Body of pancreas (tissue), 4 donors: ENCODE data around the gene SLC2A3. TPM values are rescaled to one million over a fixed set of nuclear protein-coding genes. Genes with fewer than 3 reads are reported as not detected.
A peak's percentile ranks its signal among the peaks of the same experiment; 100 is the strongest.
"Not testable (repeated sequence)": the region's sequence is repeated elsewhere in the genome, so short reads cannot be mapped to it uniquely, and the experiment has no call there.

ENCODE experiments used
- ATAC-seq: fragments of 150-250 bp; one replicate; pipeline ENCODE4 v1.9.1; 2016
- DNase-seq, 4 donors: peaks; one replicate each; pipeline ENCODE4 v3.0.0-alpha.2; 2019
- H3K27ac ChIP-seq, 4 donors: fragments of 200-600 bp; sonication (generic); 1 replicate in 3 of 4; 2 replicates in 1 of 4; pipeline versions ENCODE4 v1.5.1 to v1.6.1; 2016 to 2019; ENCODE audit warnings: mild to moderate bottlenecking in 1 of 4, mixed read lengths in 1 of 4, moderate library complexity in 1 of 4
- H3K27me3 ChIP-seq, 2 donors: fragments of 200-600 bp; sonication (generic); one replicate each; pipeline ENCODE4 v1.6.0; 2016; ENCODE audit warnings: mild to moderate bottlenecking in 1 of 2
- H3K36me3 ChIP-seq, 2 donors: fragments of 200-600 bp; sonication (generic); replicated peaks in 1 of 2; 2 replicates each; pipeline ENCODE4 v1.5.1; 2016; ENCODE audit warnings: low read depth in 2 of 2; ENCODE audit not compliant: insufficient read depth in 1 of 2
- H3K4me1 ChIP-seq: fragments of 200-600 bp; sonication (generic); one replicate; pipeline ENCODE4 v1.6.0; 2016
- H3K4me3 ChIP-seq, 2 donors: fragments of 200-600 bp; sonication (generic); 1 replicate in 1 of 2; 2 replicates in 1 of 2; pipeline ENCODE4 v1.5.1; 2016 to 2019
- H3K9me3 ChIP-seq, 3 donors: fragments of 200-600 bp; sonication (generic); 1 replicate in 2 of 3; 2 replicates in 1 of 3; pipeline ENCODE4 v1.5.1; 2016
- CTCF ChIP-seq, 7 experiments: fragments of 450-650 bp in 4 of 7; fragments of 200-600 bp in 3 of 7; sonication (generic) in 3 of 7; IDR thresholded peaks; one replicate each; pipeline ENCODE4 v1.5.1; 2016 to 2019; ENCODE audit warnings: antibody characterized with exemption in 7 of 7
- POLR2A ChIP-seq, 3 donors: fragments of 450-650 bp; IDR thresholded peaks; one replicate each; pipeline ENCODE4 v1.6.1; 2016; ENCODE audit warnings: antibody characterized with exemption in 3 of 3, mild to moderate bottlenecking in 2 of 3
- WGBS, 2 donors: methylation state at CpG; one replicate each; pipeline ENCODE4 v1.1.5; 2017; 5-methylcytosine and 5-hydroxymethylcytosine counted together
- intact Hi-C: fragments of 100-400 bp; cut with DNase I; formaldehyde crosslinking; loops from one replicate; pipeline ENCODE4 v1.15.1; 2023
- total RNA-seq, 2 donors: library from RNA; depleted of rRNA; stranded (reverse); fragments of >200 nt; gene quantifications; one replicate each; pipeline ENCODE4 v1.1.0, GENCODE V29; 2016

Gene SLC2A3
- total RNA-seq, result 1 to 10 TPM; 6.6 to 9.6 TPM

- no peaks in the 10 kb centered on the region for H3K4me1 ChIP-seq
- H3K9me3 ChIP-seq, result no peaks in the 10 kb centered on the region
- intact Hi-C loops, result no loop called here
- ATAC-seq (peak; percentile 54), DNase-seq (peak in 3 of 4 donors; percentile 19 to 58 (median 20))
- peak in 2 of 3 donors; percentile 73 to 79 for TF ChIP-seq POLR2A (IDR thresholded peaks at IDR 0.05)
- TF ChIP-seq CTCF (IDR thresholded peaks at IDR 0.05), result no peak
- H3K27me3 ChIP-seq, result no peaks in the 10 kb centered on the region
- H3K27ac ChIP-seq, result peak within 1 kb of the TSS in 2 of 4 donors; percentile 13 to 68
- no peaks in the 10 kb centered on the region for H3K36me3 ChIP-seq
- WGBS, 2 donors, result 25 to 26% methylated on average over 14 to 15 of the region's 15 CpGs
- peak within 1 kb of the TSS in 1 of 2 donors; percentile 8 for H3K4me3 ChIP-seq
Observed at GRCh38 chr12:7935590-7936581, at the start of gene SLC2A3. Gene SLC2A3, minus strand, starts transcription at chr12:7936187. Its CDS starts 153 bp downstream, at chr12:7936034.

- Histone ChIP-seq H3K36me3 (no peaks in the 10 kb centered on the region), H3K4me1 (no peaks in the 10 kb centered on the region), H3K4me3 (no peak overlapping the region), H3K9me3 (no peaks in the 10 kb centered on the region), H3K27me3 (no peaks in the 10 kb centered on the region), H3K27ac (no peak overlapping the region)
- intact Hi-C loops, result no loop called here
- no peak for TF ChIP-seq CTCF (IDR thresholded peaks at IDR 0.05)
- TF ChIP-seq POLR2A (IDR thresholded peaks at IDR 0.05), result no peak
- ATAC-seq (no peak), DNase-seq (no peak)
- 66 to 84% methylated on average over 5 of the region's 5 CpGs for WGBS, 2 donors
Observed at GRCh38 chr12:7984900-7985299, 48.9 kb upstream of the SLC2A3 start.

GRCh38 chr12:7983460-7983859, 47.5 kb upstream of the SLC2A3 start:
- H3K4me1 ChIP-seq, H3K4me3 ChIP-seq, DNase-seq, H3K27ac ChIP-seq, H3K9me3 ChIP-seq, H3K36me3 ChIP-seq, ATAC-seq, intact Hi-C loops, H3K27me3 ChIP-seq: not testable (repeated sequence)
- WGBS, 2 donors, result 77 to 91% methylated on average over 1 of the region's 1 CpG

- H3K27ac ChIP-seq, H3K9me3 ChIP-seq, H3K36me3 ChIP-seq, H3K27me3 ChIP-seq, ATAC-seq, intact Hi-C loops, H3K4me3 ChIP-seq, H3K4me1 ChIP-seq, DNase-seq: not testable (repeated sequence)
- WGBS, 2 donors, result 74 to 82% methylated on average over 11 of the region's 11 CpGs
Observed at GRCh38 chr12:7983019-7983418, 47.0 kb upstream of the SLC2A3 start.

- WGBS, 2 donors, result 22 to 46% methylated on average over 2 of the region's 2 CpGs
- H3K9me3 ChIP-seq, H3K4me3 ChIP-seq, ATAC-seq, H3K36me3 ChIP-seq, H3K27ac ChIP-seq, intact Hi-C loops, H3K4me1 ChIP-seq, DNase-seq, H3K27me3 ChIP-seq: not testable (repeated sequence)
Observed at GRCh38 chr12:7982332-7982735, 46.3 kb upstream of the SLC2A3 start.

GRCh38 chr12:7981446-7981845, 45.5 kb upstream of the SLC2A3 start:
- intact Hi-C loops, result no loop called here
- WGBS, 2 donors, result 73 to 81% methylated on average over 4 of the region's 4 CpGs

GRCh38 chr12:7977351-7978124, 41.6 kb upstream of the SLC2A3 start:
- H3K4me3 ChIP-seq, H3K36me3 ChIP-seq, H3K27me3 ChIP-seq, H3K27ac ChIP-seq, DNase-seq, intact Hi-C loops, ATAC-seq, H3K9me3 ChIP-seq, H3K4me1 ChIP-seq: not testable (repeated sequence)
- WGBS, 2 donors, result 65 to 69% methylated on average over 11 to 12 of the region's 13 CpGs

More at GRCh38 chr12:7981446-7981845, 45.5 kb upstream of the SLC2A3 start:
- Histone ChIP-seq H3K9me3 (no peaks in the 10 kb centered on the region), H3K27ac (no peak overlapping the region), H3K27me3 (no peaks in the 10 kb centered on the region), H3K4me1 (no peaks in the 10 kb centered on the region), H3K36me3 (no peaks in the 10 kb centered on the region), H3K4me3 (no peak overlapping the region)
- ATAC-seq (no peak), DNase-seq (no peak)
- TF ChIP-seq CTCF (IDR thresholded peaks at IDR 0.05) (no peak), POLR2A (IDR thresholded peaks at IDR 0.05) (no peak)
